Fibroblast of pulmonary artery (primary cell): ENCODE data around the gene DYNLT5.

Experiments
- DNase-seq: peaks from one replicate; pipeline ENCODE4 v3.0.0-alpha.2; 2010; ENCODE audit warnings: low read depth
- H3K4me3 ChIP-seq: replicated peaks from 2 replicates; pipeline ENCODE4 v1.5.1; 2011; ENCODE audit warnings: low read depth, mild to moderate bottlenecking, control low read depth, low read length, moderate library complexity
- CTCF ChIP-seq: IDR thresholded peaks from 2 replicates; pipeline ENCODE4 v1.5.1; 2011; ENCODE audit warnings: mild to moderate bottlenecking, control low read depth, low read length, inconsistent platforms; ENCODE audit errors: missing control alignments

DYNLT5 gene

GRCh38 chr1:66750577-66750976 is 1.7 kb upstream of the DYNLT5 start:
- TF ChIP-seq CTCF: no peak
- no peak for DNase-seq
- no peak overlapping the region for H3K4me3 ChIP-seq

GRCh38 chr1:66751160-66751559 is 1.1 kb upstream of the DYNLT5 start:
- no peak for TF ChIP-seq CTCF
- H3K4me3 ChIP-seq: no peak overlapping the region
- DNase-seq: no peak

GRCh38 chr1:66752671-66753371 is 562 bp downstream of the DYNLT5 start:
- DNase-seq: no peak
- H3K4me3 ChIP-seq: peak overlapping the region; percentile 52

GRCh38 chr1:66757722-66758240 is 5.5 kb downstream of the DYNLT5 start:
- no peak overlapping the region for H3K4me3 ChIP-seq
- DNase-seq: no peak
- TF ChIP-seq CTCF: no peak

More at GRCh38 chr1:66752671-66753371, 562 bp downstream of the DYNLT5 start:
- no peak for TF ChIP-seq CTCF

GRCh38 chr1:66758241-66758755 is 6.0 kb downstream of the DYNLT5 start:
- no peak for TF ChIP-seq CTCF
- H3K4me3 ChIP-seq: no peak overlapping the region
- peak; percentile 12 for DNase-seq

- no peak for DNase-seq
- H3K4me3 ChIP-seq: no peak overlapping the region
- TF ChIP-seq CTCF: no peak
Observed at GRCh38 chr1:66760506-66760905, 8.2 kb downstream of the DYNLT5 start.

- TF ChIP-seq CTCF: peak; percentile 35
- DNase-seq: peak; percentile 68
- no peak overlapping the region for H3K4me3 ChIP-seq
Observed at GRCh38 chr1:66761221-66761620, 9.0 kb downstream of the DYNLT5 start.
